ENCODE measurements around the gene ASGR2.

Gene ASGR2

GRCh38 chr17:7110617-7111306 is 3.9 kb downstream of the ASGR2 start:
- TF ChIP-seq GATA3 (IDR thresholded peaks at IDR 0.05; ENCODE audit: low read depth, low read length) (no peak), GATA2 (IDR thresholded peaks at IDR 0.05; ENCODE audit: low read depth, low read length) (no peak)

DNA sequence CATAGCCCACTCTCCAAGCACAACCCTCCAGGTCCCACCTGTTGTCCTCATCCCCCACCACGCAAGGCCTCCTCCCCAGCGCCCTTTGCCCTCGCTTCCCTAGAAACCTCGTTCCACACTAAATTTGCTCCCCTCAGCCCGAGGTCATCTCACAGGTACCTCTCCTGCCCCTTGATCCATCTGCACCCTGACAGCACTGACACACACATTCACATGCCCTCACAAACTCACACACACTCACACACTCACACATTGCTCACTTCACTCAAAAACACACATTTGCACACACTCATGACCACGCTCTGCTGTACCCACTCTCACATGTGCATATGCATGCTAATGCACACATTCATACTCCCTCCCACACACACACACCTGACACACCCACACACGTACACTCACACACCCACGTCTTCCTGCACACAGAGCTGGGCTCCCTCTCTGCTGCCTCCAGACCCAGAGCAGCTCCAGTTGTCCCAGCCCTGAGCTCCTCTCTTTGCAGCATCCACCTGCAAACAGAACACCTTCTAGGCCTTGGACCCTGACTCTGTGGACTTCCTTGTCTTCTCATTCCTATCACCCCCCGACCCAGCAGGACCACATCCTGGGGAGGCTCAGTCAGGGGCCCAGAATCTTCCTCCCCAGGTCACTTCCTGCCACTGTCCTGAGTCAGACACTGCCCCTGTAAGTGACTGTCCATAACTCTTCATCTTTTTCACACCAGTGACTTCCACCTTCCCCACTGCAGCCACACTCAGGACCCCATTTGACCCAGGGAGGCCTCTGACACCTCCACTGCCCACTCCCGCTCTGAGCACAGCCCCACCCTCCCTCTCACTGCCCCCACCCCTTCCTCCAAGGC is 4.9 kb downstream of the ASGR2 start:
- TF ChIP-seq GATA2 (IDR thresholded peaks at IDR 0.05; ENCODE audit: low read depth, low read length) (no peak), GATA3 (IDR thresholded peaks at IDR 0.05; ENCODE audit: low read depth, low read length) (no peak)

GRCh38 chr17:7108981-7109380 is 5.6 kb downstream of the ASGR2 start:
- no peak for TF ChIP-seq GATA3 (IDR thresholded peaks at IDR 0.05; ENCODE audit: low read depth, low read length)
- TF ChIP-seq GATA2 (IDR thresholded peaks at IDR 0.05; ENCODE audit: low read depth, low read length): no peak

GRCh38 chr17:7108560-7108925 is 6.1 kb downstream of the ASGR2 start:
- TF ChIP-seq GATA2 (IDR thresholded peaks at IDR 0.05; ENCODE audit: low read depth, low read length) (no peak), GATA3 (IDR thresholded peaks at IDR 0.05; ENCODE audit: low read depth, low read length) (no peak)

DNA sequence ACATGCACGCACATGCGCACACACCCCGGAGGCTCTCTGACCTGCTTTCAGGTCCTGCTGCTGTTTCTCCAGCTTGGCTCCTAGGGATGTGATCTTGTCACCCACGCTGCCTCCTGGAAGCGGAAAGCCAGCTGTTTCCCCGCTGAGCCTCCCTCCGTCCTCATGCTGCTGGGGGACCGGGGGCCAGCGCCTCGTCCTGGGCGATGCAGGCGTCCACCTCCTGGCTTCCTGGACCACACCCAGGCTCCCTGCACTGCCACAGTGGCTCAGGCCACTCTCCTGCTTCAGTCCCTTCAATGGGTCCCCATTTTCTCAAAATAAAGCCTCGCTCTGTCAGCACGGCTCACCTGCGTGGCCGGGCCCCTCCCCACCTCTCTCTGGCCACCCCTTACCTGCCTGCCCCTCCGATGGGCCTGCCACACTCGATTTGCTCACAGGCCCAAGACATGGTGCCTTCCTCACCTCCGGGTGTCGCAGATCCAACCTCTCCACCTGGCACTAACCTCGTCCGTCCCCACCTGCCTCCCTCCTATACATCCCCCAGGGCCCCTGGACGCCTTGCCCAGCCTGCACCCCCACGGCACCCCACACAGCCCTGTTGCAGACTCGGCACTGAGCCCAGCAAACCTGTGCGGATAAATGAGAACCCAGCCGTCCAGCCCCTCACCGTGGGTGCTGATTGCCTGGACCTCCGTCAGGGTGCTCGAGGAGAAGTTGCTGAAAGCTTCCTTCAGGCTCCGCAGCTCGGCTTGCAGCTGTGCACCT is 6.6 kb downstream of the ASGR2 start:
- TF ChIP-seq GATA3 (IDR thresholded peaks at IDR 0.05; ENCODE audit: low read depth, low read length): no peak
- no peak for TF ChIP-seq GATA2 (IDR thresholded peaks at IDR 0.05; ENCODE audit: low read depth, low read length)

- no peak for TF ChIP-seq GATA3 (IDR thresholded peaks at IDR 0.05; ENCODE audit: low read depth, low read length)
These were observed 7.4 kb downstream of the ASGR2 start for GRCh38 chr17:7107012-7107754.

- no peak for TF ChIP-seq GATA3 (IDR thresholded peaks at IDR 0.05; ENCODE audit: low read depth, low read length)
These were observed 12.2 kb downstream of the ASGR2 start for GRCh38 chr17:7102421-7102820.

- TF ChIP-seq GATA3 (IDR thresholded peaks at IDR 0.05; ENCODE audit: low read depth, low read length) (no peak), GATA2 (IDR thresholded peaks at IDR 0.05; ENCODE audit: low read depth, low read length) (no peak)
These were observed 13.1 kb downstream of the ASGR2 start for GRCh38 chr17:7101531-7101930.

- TF ChIP-seq GATA3 (IDR thresholded peaks at IDR 0.05; ENCODE audit: low read depth, low read length) (no peak), GATA2 (IDR thresholded peaks at IDR 0.05; ENCODE audit: low read depth, low read length) (no peak)
These were observed 15.7 kb downstream of the ASGR2 start for GRCh38 chr17:7098802-7099459.

DNA sequence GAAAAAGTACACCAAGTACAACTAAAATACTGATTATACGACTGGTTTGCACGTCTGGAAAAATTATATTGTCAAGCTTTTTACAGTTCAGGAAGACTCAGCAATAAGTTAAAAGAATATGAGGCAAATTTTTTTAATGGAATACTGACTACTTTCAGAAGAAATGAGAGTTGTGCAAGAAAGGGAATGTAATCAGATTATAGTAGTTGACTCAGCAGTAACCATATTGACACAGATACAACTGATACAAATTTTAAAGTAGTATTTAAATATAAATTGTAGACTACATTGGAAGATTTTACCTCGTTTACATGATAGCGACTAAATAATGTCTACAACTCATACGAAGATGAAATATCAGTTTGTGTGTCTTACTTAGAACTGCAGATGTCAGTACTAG is 16.7 kb downstream of the ASGR2 start:
- TF ChIP-seq GATA3 (IDR thresholded peaks at IDR 0.05; ENCODE audit: low read depth, low read length): no peak

DNA sequence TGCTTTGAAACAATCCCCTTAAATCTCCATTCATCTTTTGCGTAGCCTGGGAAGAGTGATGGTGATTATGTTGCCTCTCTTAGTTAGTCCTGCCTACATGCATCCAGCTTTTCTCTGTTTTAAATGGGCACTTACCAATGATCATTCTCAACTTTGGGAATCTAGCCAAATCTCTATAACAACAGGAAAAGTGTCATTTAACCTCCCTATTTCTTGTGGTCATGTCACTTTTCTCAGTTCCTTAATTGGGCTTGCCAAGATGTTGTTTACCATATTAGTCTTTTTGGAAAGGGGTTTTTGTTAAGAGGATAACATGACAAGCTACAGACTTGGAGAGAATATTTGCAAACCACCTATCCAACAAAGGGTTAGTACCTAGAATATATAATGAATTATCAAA is 19.0 kb downstream of the ASGR2 start:
- TF ChIP-seq GATA3 (IDR thresholded peaks at IDR 0.05; ENCODE audit: low read depth, low read length) (no peak), GATA2 (IDR thresholded peaks at IDR 0.05; ENCODE audit: low read depth, low read length) (no peak)

GRCh38 chr17:7094652-7095019 is 20.0 kb downstream of the ASGR2 start:
- no peak for TF ChIP-seq GATA3 (IDR thresholded peaks at IDR 0.05; ENCODE audit: low read depth, low read length)
- no peak for TF ChIP-seq GATA2 (IDR thresholded peaks at IDR 0.05; ENCODE audit: low read depth, low read length)

DNA sequence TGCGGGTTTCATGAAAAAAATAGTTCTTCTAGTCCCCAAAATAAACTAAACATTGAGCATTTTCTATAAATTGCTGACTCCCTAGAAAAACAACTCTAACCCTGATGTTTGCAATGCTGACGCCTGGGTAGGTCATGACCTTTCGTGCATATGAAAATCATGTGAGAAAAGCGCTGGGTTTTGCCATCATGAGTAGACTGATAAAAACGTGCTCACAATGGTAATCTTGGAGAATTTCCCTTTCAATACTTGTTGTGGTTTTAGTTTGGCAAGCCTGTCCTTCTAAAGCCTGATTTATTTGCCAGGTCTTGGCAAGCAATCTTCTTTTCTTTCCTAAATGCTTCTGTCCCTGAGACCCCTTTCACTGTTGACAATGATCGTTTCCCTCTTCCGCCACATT is 30.5 kb downstream of the ASGR2 start:
- TF ChIP-seq GATA2 (IDR thresholded peaks at IDR 0.05; ENCODE audit: low read depth, low read length): no peak

DNA sequence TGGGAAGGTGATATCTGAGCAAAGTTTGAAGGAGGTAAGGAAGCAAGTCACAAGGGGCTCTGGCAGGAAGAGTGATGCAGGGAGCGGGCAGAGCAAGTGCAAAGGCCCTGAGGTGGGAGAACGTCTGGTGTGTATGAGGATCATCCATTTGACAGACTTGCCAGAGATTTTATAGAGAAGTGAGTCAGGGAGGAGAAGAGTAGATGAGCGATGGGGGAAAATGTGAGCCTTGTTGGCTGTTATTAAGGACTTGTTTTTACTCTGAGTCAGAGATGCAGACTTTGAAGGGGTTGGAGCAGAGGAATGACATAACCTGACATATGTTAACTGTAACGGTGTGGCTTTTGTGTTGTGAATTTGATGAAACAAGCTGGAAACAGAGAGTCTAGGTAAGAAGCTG is 31.0 kb downstream of the ASGR2 start:
- TF ChIP-seq GATA2 (IDR thresholded peaks at IDR 0.05; ENCODE audit: low read depth, low read length): no peak
- no peak for TF ChIP-seq GATA3 (IDR thresholded peaks at IDR 0.05; ENCODE audit: low read depth, low read length)

Measured in SH-SY5Y (cell line).